BE2C (cell line): ENCODE data around the gene CPXM2.

Experiments
- DNase-seq: peaks from one replicate; pipeline ENCODE4 v3.0.0-alpha.2; 2020
- H3K27me3 ChIP-seq: fragments of 250-450 bp; sonication (Bioruptor Pico); 2 replicates; pipeline ENCODE4 v1.5.1; 2020; ENCODE audit warnings: mild to moderate bottlenecking
- H3K36me3 ChIP-seq: fragments of 250-450 bp; sonication (Bioruptor Pico); 2 replicates; pipeline ENCODE4 v1.5.1; 2020; ENCODE audit warnings: mild to moderate bottlenecking
- H3K4me1 ChIP-seq: fragments of 250-450 bp; sonication (Bioruptor Pico); 2 replicates; pipeline ENCODE4 v1.5.1; 2020
- H3K4me3 ChIP-seq: 2 replicates; pipeline ENCODE4 v1.5.1; 2011; ENCODE audit warnings: low read depth, low read length
- H3K9me3 ChIP-seq: fragments of 250-450 bp; sonication (Bioruptor Pico); 2 replicates; pipeline ENCODE4 v1.5.1; 2020
- TF ChIP-seq, protein P1 (sequence below): IDR thresholded peaks from 2 replicates; pipeline ENCODE4 v1.5.1; 2012; ENCODE audit warnings: mild to moderate bottlenecking, low read depth, low read length

CPXM2 gene

DNA sequence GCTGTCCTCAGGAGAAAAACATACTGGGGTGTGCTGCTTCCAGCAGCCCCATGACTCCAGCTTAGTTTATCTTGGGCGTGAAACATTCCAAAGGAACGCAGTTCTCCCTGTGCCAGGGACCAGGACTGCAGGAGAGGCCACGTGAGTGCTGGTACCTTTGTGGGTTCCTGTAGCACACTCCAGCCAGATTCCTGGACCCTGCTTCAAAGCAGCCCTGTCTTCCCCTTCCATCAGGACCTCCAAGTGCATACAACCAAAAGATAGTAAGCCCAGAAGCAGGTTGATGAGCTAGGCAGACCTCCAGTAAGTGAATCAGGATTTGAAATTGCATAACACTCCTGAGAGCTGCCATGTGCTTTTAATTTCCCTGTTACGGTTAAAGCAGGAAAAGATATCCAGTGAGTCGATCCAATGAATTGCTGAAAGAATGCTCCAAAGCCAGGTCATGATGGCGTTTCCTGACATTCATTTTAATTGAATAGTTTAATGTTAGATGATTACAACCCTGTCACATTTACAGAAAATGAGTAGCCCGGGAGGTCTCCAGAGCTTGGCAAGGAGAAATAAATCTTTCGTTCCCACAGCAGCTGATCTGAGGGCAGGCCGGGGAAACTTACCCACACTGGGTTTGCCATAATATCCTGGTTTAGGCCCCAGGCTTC lies 38.9 kb upstream of the CPXM2 start:
- no peak for DNase-seq
- no peaks in the 10 kb centered on the region for H3K4me1 ChIP-seq
- TF ChIP-seq, protein P1, sequence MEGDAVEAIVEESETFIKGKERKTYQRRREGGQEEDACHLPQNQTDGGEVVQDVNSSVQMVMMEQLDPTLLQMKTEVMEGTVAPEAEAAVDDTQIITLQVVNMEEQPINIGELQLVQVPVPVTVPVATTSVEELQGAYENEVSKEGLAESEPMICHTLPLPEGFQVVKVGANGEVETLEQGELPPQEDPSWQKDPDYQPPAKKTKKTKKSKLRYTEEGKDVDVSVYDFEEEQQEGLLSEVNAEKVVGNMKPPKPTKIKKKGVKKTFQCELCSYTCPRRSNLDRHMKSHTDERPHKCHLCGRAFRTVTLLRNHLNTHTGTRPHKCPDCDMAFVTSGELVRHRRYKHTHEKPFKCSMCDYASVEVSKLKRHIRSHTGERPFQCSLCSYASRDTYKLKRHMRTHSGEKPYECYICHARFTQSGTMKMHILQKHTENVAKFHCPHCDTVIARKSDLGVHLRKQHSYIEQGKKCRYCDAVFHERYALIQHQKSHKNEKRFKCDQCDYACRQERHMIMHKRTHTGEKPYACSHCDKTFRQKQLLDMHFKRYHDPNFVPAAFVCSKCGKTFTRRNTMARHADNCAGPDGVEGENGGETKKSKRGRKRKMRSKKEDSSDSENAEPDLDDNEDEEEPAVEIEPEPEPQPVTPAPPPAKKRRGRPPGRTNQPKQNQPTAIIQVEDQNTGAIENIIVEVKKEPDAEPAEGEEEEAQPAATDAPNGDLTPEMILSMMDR, result no peak
- no peak overlapping the region for H3K4me3 ChIP-seq
- H3K9me3 ChIP-seq, result no peaks in the 10 kb centered on the region
- H3K27me3 ChIP-seq, result no peaks in the 10 kb centered on the region
- H3K36me3 ChIP-seq, result no peaks in the 10 kb centered on the region

DNA sequence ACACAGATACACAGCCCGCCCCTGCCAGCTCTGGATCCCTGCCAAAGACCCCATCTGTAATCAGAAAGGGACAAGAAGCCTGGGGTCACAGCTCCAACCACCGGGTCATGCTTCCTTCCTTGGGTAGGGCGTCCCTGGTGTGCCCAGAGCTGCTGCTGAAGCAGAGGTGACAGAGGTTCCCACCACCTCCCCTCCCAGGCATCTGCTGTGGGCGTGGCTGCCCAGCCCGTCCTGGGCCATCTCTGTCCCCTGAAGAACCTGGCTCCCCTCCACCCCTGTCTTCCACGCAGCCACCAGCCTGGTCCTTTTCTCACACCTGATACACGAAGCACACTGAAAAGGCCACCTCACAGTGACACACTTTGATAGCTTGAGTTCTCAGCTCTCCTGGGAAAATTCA lies 38.2 kb upstream of the CPXM2 start:
- Histone ChIP-seq H3K27me3 (no peaks in the 10 kb centered on the region), H3K36me3 (no peaks in the 10 kb centered on the region), H3K4me3 (no peak overlapping the region), H3K4me1 (no peaks in the 10 kb centered on the region), H3K9me3 (no peaks in the 10 kb centered on the region)
- TF ChIP-seq, protein P1, result no peak
- no peak for DNase-seq

DNA sequence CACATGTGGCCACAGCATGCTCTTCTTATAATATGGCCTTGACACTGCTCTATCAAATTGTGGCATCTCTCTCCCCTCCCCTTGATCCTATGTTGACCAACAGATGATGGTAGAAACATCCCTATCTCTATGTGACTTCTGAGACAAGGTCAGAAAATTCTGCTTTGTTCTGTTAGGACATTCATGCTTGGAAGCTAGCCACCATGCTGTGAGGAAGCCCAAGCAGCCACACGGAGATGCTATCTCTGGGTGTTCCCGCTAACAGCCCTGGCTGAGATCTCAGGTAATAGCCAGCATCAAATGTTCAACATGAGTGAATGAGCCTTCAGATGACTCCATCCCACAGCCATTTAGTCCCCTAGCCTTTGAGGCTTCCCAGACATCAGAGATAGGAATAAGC lies 36.8 kb upstream of the CPXM2 start:
- no peak overlapping the region for H3K4me3 ChIP-seq
- no peaks in the 10 kb centered on the region for H3K36me3 ChIP-seq
- DNase-seq, result no peak
- TF ChIP-seq, protein P1, result no peak
- H3K4me1 ChIP-seq, result no peaks in the 10 kb centered on the region
- no peaks in the 10 kb centered on the region for H3K9me3 ChIP-seq
- H3K27me3 ChIP-seq, result no peaks in the 10 kb centered on the region

DNA sequence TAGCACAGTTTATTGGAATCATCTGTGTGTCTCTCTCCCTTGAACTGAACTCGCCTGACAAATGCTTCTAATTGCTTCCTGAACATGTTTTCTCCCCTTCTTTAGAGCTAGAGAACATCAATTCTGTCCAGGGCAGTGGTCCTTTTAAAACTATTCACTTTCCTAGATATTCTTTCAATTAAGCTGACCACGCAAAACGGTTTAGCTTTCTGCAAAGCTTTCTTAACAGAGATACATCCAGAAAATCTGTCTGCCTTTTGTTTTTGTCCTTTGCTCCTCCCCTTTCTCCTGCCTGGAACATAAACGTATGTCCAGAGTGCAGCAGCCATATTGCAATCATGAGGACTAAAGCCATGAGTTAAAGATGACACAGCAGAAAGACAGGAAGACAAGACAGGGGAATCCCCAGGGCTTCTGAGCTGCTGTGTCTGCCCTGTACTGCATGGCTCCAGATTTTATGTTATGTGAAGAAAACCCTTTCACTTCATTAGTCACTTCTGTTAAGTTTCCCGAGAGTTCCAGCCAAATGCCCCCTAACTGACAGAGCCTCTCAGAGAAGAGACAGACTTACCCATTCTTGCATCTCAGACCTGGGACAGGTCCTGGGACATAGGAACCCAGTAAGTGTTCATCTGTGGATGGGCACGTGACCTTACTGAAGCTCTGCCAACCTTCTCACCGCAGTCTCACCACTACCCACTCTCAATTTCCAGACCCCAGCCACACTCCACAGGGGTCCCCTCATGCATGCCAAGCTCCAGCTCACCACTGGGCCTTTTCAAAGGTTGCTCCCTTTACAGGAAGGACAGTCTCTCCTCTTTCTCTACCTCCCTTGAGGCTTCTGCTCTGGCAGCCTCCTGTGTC lies 35.0 kb upstream of the CPXM2 start:
- Histone ChIP-seq H3K36me3 (no peaks in the 10 kb centered on the region), H3K27me3 (no peaks in the 10 kb centered on the region), H3K4me1 (no peaks in the 10 kb centered on the region), H3K9me3 (no peaks in the 10 kb centered on the region), H3K4me3 (no peak overlapping the region)
- TF ChIP-seq, protein P1, result no peak
- DNase-seq, result no peak

DNA sequence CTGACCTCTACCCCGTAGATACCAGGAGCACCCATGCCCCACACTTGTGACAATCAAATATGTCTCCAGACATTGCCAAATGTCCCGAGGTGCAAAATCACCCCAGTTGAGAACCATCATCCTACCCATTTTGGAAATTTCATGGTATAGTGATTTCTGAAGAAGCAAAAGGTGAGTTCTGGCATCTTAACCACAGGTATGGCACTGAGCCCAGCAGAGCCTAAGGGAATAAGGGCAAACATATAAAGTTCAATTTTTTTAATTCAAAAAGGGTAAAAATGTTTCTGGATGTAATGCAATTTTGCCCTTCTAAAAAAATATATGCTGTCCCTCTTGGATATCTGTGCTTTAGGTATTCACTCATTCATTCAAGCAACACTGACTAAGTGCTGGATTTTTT lies 30.5 kb upstream of the CPXM2 start:
- Histone ChIP-seq H3K4me3 (no peak overlapping the region), H3K36me3 (no peaks in the 10 kb centered on the region), H3K27me3 (no peaks in the 10 kb centered on the region), H3K9me3 (no peaks in the 10 kb centered on the region), H3K4me1 (no peaks in the 10 kb centered on the region)
- TF ChIP-seq, protein P1, result no peak
- no peak for DNase-seq

DNA sequence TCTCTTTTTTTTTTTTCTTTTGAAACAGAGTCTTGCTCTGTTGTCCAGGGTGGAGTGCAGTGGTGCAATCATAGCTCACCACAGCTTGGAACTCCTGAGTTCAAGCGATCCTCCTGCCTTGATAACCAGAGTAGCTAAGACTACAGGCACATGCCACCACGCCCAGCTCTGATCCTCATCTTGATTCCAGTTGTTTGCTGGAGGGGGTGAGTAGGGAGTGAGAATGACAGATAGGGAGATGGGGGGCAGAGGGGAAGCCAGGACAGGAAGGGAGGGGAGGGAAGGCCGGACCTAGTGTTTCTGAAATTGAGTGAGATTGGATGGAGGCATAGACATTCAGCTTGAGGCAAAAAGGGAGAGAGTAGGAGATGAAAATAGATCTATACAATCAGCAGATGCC lies 25.2 kb upstream of the CPXM2 start:
- no peaks in the 10 kb centered on the region for H3K36me3 ChIP-seq
- no peaks in the 10 kb centered on the region for H3K4me1 ChIP-seq
- no peak overlapping the region for H3K4me3 ChIP-seq
- TF ChIP-seq, protein P1, result no peak
- H3K27me3 ChIP-seq, result no peaks in the 10 kb centered on the region
- no peak for DNase-seq
- H3K9me3 ChIP-seq, result no peaks in the 10 kb centered on the region
